SKM-1 treated with dmso at 0.1 percent for 144 hours (cell line): Measurements from ENCODE around the gene UTP3.
"Not testable (repeated sequence)": the region's sequence is repeated elsewhere in the genome, so short reads cannot be mapped to it uniquely, and the experiment has no call there.

Experiments
- DNase-seq: peaks from one replicate; lab custom pipeline; 2025; ENCODE audit not compliant: unreplicated experiment; lab: John Stamatoyannopoulos, UW

UTP3 gene, protein sequence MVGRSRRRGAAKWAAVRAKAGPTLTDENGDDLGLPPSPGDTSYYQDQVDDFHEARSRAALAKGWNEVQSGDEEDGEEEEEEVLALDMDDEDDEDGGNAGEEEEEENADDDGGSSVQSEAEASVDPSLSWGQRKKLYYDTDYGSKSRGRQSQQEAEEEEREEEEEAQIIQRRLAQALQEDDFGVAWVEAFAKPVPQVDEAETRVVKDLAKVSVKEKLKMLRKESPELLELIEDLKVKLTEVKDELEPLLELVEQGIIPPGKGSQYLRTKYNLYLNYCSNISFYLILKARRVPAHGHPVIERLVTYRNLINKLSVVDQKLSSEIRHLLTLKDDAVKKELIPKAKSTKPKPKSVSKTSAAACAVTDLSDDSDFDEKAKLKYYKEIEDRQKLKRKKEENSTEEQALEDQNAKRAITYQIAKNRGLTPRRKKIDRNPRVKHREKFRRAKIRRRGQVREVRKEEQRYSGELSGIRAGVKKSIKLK

DNA sequence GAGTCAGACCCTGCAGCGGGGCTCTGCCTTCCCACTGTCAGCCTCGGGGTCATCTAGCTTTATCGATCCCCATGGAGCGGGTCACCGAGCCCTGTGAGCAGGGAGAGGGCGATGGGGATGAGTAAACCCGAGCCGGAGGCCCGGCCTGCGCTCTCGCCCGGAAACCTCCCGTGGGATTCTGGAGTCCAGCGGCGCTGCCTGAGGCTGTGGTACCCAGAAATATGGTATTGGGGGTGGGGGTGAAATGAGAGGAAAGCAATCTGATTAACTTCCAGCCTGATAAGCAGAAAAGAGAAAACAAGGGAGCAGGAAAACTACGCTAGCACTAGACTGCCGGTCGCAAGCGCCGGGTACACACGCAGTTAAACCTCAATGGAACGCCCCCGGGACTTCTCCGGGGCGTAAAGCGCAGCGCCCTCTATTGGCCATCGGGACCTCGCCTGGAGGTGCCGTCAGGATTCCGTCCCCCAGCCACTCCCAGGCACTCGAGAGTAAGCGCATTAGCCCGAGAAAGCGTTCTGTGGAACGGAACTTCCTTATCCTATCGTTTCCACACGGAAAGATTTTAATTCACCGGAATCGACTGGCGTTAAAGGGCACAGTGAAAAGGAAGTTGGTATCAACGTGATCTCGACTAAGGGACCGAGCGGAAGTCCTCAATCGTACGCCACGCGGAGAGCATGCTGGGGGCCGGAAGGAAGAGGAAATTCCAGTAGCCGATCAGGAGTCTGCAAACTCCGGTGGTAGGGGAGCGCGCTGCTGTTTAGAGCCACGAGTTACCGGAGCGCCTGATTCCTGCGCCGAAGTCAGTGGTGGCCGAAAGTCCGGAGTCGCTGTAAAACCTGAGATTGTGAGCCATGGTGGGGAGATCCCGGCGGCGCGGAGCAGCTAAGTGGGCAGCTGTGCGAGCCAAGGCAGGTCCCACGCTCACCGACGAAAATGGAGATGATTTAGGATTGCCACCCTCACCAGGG lies at the start of gene UTP3:
Gene UTP3 (plus strand): TSS at position 712 of the 974 bp plus-strand sequence. CDS start 146 bp downstream, at position 858.
- DNase-seq: peak; percentile 99

GRCh38 chr4:70640192-70640591 lies 48.1 kb upstream of the UTP3 start:
- DNase-seq: no peak

DNA sequence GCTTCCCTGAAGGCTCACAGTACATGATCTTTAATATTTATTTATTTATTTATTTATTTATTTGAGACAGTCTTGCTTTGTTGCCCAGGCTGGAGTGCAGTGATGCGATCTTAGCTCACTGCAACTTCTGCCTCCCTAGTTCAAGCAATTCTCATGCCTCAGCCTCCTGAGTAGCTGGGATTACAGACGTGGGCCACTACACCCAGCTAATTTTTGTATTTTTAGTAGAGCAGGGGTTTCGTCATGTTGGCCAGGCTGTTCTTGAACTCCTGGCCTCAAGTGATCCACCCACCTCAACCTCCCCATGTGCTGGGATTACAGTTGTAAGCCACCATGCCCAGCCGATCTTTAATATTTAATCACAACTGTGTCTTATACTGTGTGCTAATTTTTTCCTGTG lies 37.6 kb upstream of the UTP3 start:
- not testable (repeated sequence) for DNase-seq

DNA sequence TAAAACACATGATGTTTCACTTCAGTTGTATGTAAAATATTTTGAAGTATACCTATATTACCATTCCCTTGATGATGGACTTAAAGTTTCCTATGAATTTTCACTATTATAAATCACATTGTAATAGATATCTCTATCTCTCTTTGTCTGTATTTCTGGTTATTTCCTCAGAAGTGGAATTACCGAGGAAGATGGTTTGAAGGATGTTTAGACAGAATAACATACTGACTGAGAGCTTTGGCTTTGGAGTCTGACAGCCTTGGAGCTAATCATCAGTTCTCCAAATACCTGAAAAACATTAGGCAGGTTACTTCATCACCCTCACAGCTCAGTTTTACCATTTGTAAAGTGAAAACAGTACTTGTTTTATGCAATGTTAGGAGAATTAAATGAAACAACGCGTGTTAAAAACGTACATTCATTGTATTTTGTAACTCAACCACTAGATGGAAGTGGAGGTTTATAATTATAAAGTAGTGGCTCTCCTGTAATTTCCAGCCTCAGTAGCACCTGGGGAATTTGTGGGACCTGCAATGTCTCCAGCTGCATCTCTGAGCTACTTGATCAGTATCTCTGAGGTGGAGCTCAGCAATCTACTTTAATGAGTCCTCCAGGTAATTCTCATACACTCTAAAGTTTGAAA lies 36.3 kb upstream of the UTP3 start:
- peak; percentile 57 for DNase-seq

DNA sequence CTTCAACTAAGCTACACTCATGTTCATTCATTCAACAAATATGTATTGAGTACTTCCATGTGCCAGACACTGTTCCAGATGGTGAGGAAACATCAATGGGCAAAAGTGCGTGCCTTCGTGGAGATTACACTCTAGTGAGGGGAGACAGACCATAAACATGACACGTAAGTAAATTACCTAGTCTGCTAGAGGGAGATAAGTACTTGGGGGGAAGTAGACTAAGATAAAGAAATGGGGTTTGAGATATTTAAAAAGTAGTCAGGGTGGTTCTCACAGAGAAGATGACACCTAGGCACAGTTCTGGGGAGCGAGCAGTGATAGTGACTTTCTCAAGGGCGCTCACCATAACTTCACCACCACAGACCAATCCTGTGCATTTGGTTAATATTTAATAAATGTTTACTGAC lies 33.7 kb upstream of the UTP3 start:
- DNase-seq: no peak

DNA sequence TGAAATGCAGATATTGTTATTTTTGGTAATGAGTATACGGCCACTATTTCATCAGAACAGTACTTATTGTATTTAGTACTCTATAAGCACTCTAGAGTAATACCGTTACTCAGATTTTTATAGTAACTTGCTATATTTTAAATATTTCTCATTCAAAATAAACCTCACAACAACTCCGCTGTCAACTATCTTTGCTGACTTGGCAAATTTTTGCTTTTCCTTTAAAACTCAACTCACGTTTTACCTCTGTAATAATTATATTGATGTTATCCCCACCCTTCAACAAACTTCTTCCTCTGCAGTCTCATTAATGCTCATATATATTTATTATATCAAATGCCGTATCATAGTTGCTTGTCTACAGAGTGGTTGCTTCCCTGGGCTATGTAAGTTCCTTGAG lies 31.0 kb upstream of the UTP3 start:
- no peak for DNase-seq

DNA sequence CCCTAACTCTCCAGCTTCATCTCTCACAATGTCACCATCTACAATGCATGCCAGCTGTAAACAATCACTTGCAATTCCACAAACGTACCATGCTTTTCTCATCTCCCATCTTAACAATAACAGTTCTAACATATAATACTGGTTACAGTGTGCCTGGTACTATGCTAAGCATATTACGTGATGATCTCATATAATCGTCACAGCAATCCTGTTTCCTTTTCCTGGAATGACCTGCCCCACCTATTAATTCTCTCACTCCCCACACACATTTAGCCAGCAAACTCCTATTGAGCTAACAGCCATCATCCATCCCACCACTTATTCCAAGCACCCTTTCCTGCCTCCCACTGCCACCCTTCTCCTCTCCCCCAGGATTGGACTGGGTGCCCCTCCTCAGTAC lies 29.9 kb upstream of the UTP3 start:
- no peak for DNase-seq

- peak; percentile 64 for DNase-seq
These were observed 28.2 kb upstream of the UTP3 start for GRCh38 chr4:70660106-70660505.

DNA sequence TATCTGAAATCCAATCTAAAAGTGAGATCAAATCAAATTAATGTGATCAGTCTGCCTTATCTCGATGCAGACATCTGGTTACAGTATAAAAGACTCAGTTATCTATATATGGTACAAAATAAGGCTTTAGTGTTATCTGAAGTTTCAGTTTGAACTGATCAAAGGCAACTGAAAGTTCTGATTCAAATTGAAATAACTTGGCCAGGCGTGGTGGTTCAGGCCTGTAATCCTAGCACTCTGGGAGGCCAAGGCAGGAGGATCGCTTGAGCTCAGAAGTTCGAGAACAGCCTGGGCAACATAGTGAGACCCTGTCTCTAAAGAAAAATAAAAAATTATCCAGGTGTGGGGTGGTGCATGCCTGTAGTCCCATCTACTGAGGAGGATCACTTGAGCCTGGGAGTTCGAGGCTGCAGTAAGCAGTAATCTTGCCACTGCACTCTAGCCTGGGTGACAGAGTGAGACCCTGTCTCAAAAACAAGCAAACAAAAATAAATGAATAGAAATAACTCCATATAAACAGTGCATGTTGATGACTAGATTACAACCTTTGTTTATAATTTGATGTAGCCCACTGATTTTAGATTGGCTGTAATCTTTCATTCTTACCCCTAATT lies 26.9 kb upstream of the UTP3 start:
- DNase-seq: not testable (repeated sequence)

- no peak for DNase-seq
These were observed 22.0 kb upstream of the UTP3 start, which contains the start of gene JCHAIN for GRCh38 chr4:70666369-70666768. JCHAIN (minus strand) TSS chr4:70666508; CDS start chr4:70666490, 18 bp downstream.

DNA sequence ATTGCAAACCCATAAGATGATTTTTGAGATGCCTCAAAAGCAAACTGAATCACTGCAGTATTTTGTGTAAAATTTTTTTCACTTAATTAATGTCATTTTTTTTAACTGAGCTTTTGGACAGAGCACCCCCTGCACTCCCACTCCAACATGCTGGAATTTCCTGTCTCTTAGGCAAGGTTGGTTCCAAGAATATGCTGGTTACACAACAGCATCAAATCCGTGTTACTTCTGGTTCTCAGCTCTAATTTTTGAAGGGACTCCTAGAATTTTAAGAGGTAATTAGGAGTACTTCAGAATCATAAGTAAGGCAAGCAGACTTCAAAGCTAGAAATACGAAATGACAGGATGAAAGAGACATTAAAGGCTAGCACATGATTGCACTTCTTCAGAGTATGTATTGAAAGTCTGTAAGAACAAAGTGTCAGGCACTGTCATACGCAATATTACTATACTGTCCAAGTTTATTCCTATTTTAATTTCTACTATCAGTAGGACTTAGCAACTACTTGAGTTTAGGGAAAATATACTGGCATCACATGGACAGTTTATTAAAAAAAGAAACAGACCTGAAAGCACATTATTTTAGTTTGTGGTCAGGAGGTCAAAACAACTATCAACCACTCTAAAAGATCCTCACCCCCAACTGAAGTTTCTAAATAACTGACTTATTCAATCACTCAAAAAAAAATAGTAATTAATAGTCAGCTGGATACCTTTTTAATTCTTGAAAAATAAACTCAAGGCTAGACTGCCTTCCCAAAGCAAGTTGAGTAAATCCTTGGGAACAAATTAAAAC lies 20.4 kb upstream of the UTP3 start:
- no peak for DNase-seq

DNA sequence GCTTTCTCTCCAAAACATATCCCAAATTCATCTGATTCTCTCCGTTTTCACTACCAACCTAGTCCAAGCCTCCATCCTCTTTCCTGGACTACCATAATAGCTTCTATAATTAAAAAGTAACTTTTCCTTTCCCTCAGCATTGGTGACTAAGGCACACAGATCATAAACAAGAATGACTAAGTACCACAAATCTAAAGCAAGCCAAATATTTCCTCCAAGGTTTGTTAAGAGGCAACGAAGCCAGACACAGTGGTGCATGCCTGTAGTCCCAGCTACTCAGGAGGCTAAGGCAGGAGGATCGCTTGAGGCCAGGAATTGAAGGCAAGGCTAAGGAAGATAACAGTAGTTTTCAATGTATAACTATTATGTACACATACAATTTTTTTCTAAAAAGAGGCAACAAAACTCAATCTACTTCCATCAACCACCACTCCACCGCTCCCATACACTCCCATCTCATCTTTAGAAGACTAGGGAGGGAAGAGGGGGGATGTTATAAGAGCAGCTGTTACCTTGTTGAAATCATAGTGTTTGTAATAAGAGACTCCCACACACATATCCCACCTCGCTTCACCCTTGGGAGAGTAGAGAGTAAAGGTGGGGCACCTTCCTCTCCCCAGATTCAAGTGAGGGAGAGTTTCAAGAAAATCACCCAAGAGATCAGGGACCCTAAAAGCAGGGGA lies 17.9 kb upstream of the UTP3 start:
- no peak for DNase-seq

DNA sequence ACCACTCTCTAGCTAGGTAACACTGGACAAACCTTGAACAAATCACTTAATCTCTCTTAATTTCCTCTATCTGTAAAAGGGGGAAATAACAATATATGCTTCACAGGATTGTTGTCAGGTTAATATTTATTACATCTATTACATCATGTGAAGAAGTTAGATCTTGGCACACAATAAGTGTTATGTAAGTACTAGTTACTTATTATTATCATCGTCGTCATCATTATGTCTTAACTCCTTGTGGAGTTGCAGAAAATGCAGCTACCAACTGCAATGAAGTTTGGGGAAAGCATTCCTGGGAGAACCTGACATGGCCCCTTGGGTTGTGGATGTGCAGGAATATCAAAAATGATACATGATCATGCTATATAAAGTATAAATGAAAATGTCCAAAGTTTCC lies 17.2 kb upstream of the UTP3 start:
- no peak for DNase-seq

GRCh38 chr4:70674191-70674590 lies 14.1 kb upstream of the UTP3 start:
- DNase-seq: no peak

- DNase-seq: no peak
These were observed 13.6 kb upstream of the UTP3 start for GRCh38 chr4:70674731-70675130.

DNA sequence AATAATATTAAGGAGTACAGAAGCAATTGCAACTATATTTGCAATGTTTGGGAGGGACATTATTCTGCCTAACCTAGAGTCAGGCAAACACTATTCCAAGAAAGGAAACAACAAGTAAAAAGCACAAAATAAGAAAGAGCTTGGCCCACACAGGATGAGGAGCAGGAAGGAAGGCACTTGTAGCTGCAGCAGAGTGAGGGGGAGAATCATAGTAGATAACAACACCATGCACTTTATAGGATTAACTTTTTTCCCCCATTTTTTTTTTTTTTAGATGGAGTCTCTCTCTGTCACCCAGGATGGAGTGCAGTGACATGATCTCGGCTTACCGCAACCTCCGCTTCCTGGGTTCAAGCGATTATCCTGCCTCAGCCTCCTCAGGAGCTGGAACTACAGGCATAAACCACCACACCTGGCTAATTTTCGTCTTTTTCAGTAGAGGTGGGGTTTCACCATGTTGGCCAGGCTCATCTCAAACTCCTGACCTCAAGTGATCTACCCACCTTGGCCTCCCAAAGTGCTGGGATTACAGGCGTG lies 11.7 kb upstream of the UTP3 start:
- no peak for DNase-seq

GRCh38 chr4:70678383-70678999 lies 9.8 kb upstream of the UTP3 start:
- DNase-seq: no peak

DNA sequence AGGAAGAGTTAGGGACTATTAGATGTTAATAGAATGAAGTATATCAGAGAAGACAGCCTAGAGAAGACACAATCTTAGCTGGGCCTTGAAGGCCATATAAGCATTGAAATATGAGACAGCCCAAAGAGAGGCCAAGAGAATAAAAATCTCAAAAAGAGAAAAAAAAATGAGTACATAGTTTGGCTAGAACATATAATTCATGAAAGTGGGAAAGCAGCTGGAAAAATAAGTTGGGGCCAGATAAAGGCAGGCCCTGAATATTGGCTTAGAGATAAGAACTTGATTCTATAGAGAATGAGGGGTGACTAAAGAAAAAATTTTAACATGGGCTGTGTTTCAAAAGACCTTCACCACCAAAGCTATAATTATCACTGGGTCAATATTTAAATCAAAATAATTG lies 7.4 kb upstream of the UTP3 start:
- DNase-seq: no peak

DNA sequence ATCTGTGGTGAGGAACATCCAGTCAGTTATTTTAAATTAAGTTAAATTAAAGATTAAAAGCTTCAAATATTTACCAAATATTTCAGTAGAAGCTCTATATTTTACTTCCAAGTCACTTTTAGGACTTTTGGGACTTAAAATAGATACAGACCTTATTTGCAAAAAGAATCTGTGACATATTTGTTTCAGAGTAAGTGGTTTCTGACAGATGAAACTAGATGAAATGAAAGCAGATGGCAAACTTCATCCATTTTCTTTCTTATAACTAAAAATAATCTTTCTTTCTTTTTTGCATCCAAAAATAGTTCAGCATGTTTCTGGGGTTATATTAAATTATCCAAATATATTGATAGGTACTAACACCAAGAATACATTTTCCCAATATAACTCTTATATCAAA lies 6.6 kb upstream of the UTP3 start:
- no peak for DNase-seq
